Raji (cell line): ENCODE measurements around the gene SNCAIP.

ENCODE experiments used
- POLR2A ChIP-seq: IDR thresholded peaks from 2 replicates; pipeline ENCODE4 v1.6.1; 2011; ENCODE audit warnings: low read depth, low read length, control low read depth; ENCODE audit not compliant: insufficient read depth

SNCAIP gene

DNA sequence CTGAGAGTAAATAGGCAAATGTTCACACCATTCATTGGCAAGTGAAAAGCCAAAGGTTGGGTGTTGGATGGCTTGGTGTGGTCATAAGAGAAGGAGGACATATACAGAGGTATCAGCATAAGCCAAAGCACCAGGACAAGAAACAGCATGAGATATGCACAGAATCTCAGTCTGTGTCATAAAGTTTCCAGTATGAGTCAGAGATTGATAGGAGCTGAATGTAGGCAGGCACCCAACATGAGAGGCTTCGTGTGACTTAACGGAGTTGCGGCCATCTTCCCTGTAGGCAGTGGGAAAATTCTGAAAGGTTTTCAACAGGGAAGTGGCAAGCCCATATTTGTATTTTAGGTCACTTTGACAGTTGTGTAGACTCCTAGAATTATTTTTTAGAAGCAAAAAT, 54.5 kb downstream of the SNCAIP start:
- TF ChIP-seq POLR2A = no peak

DNA sequence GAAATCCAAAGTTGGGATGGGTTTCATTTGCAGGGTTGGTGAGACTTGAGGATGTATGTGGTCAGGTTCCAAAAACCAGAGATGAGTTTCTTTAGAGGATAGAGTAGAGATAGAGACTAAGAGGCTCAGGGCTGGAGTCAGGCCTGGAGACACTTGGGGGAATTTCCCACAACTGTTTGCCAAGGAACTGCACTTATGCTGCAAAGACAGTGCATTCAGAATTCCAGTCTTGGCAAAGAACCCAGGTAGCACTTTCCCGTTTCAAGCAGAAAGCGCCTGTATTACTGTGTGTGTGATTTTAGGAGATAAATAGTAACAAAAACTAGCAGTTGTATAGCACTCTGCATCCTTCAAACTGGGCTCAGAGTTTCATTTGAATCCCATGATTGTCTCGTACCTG, 55.4 kb downstream of the SNCAIP start:
- no peak for TF ChIP-seq POLR2A

DNA sequence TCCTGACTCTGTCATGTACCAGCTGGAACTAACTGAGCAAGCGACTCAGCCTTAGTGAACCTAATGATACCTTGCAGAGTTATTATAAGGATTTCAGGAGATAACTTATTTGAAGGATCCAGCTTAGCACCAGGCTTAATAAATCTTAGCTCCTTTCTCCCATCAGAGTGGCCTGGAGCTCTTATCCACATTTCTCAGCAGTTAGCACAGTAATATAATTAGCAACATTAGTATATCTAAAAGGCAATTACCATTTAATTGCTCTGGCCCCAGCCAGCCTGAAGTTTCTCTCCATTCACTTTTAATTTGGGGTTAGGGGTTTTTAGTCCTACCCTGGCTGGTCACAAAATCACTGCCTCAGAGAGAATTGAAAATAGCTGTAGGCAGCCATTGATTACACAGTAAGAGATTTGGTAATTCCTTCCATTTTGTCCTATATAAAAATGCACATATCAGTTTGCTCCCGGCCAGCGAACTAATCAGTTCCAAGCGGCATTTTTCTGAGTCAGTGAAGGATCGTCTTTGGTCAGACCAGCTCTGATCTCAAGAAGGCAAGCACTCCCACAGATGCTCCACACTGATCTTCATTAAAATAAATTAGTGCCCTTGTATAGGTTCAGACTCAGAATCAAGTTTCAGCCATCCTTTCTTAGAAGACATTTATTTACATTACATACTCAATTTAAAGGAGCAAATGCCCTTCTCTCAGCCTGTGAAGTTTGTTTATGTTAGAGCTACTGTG, 56.6 kb downstream of the SNCAIP start:
- no peak for TF ChIP-seq POLR2A

DNA sequence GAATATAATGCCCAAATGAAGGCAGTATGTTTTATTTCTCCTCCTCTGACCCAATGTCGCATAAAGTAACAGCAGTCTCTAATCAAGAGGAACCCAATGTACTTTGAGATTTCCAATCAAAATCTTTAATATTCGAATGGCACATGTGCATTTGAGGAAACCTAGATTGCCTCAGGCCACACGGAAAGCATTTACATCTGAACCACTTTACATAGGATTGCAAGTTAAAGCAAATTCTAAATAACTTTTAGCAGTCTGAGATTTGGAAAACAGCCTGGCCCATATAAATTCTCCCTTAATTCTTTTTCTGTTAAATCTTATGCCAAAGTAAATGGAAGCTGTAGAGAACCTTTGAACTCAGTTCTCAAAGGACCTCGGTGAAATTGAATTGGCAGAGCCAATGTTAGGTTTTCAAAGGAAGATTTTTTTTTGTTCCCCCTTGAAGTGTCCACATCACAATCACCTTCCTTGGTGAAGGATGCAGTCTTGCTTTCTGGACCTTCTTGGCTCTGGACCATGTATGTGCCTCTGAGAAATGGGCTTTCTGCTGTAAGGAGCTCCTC, 57.3 kb downstream of the SNCAIP start:
- TF ChIP-seq POLR2A = no peak

DNA sequence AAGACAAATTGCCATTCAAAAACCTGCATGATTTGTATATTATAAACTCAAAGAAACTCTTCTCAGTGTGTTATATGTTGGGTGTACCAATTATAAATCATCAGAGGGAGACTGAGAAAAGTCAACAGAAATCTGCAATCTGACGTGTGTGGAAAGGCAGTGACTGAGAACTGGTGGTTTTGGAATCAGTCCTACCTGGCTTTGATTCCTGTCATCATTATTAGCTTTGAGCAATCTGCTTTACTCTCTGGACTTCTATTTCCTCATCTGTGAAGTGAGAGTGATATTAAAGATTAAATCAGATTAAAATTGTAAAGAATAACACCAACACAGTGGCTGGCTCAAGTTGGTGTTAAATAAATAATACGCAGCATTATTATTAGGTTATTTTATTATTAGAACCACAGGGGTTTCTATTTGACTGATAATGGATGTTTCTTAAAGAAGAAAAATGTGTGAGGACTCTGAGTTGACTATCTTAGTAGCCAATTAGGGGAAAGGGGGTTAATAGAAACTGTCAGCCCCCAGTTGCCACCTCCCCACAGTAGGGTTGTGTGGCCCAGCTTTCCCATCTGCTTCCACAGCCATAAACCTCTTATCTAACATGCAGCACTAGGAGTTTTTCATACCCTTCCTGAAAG, 59.6 kb downstream of the SNCAIP start:
- no peak for TF ChIP-seq POLR2A

DNA sequence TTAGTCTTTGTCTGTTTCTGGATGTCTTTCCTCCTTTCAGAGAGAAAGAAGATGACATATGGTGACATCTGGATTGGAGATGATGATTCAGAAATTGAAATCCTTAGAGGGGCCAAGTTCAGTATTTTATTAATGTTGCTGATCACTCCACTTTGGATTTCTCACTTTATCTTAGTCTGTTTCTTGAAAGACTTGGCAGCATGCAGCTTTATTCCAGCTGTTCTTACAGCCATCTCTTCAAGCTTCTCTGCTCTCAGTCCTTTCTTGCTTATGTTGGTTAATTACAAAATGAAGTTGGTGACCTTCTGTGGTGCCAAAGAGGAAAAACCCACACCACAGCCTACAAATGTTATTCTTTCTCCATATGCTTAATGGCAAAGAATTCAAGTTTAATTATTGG, 62.1 kb downstream of the SNCAIP start:
- TF ChIP-seq POLR2A = no peak

DNA sequence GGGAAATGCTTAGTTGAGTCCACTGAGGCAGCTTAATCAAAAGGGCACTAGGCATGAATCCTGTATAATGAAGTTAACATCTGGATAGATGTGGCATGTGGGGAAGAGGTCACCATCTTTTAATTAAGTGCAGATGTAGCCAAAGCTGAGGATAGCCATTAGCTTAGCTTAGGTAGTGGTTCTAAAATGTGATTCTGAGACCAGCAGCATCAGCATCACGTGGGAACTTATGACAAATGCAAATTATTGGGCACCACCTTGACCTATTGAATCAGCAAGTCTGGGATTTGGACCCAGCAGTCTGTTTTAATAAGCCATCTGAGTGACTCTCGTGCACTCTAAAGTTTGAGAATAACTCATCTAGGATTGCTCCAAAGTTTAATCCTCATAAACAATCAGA, 63.8 kb downstream of the SNCAIP start:
- TF ChIP-seq POLR2A = no peak

DNA sequence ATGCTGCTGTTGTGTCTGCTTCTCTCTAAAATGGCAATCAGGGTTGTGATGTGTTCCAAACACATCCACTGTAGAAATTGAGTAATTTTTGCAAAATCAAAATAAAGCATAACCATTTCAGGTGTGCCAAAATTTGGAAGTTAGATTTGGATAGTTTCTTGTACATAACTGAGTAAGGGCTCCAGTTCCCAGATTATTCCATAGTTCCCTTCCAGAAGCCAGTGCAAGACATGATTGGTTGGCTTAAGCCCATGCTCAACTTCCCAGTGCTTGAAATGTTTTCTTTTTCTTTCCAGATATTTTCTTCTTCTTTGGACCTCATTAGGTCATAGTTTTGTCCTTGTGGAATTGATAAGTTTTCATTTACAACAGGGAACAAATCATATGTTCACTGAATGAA, 64.2 kb downstream of the SNCAIP start:
- no peak for TF ChIP-seq POLR2A

DNA sequence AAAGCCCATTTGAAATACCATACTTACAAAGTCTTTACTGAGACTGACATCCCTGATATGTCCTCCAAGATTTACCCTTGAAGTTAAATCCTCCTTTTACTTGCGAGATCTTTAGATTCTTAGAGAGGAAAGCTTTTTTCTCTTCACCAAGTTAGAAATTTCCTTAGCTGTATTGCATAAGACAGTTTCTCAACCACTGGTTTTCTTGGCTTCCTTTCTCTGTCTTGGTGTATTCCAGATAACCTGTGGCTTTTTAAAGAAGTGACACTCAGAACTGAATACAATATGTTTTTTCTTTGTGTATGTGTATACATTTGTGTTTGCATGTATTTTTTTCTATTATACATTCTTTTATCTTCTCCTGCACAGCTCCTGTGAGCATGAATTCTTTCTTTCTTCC, 65.0 kb downstream of the SNCAIP start:
- no peak for TF ChIP-seq POLR2A

DNA sequence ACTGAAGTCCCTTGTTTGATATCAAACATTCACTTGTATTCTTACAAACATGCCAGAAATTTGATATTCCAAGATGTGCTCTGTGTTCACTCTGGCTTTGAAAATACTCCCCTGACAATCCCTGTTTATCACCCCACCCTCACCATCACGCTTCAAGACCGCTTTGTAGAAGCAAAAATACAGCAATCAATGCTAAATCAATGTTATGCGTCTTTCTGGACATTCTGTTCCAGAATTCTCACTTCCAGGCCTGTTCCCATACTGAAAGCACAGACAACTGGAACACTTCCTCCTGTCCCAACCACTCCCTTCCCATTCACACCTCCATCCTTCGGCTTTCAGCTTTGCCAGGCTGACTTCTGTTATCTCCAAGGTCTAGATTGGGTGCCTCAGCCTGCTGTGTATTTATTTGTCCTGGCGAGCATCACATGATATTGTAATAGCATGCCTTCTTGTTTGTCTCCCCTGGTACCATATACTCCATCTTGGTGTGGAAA, 72.8 kb downstream of the SNCAIP start:
- no peak for TF ChIP-seq POLR2A

DNA sequence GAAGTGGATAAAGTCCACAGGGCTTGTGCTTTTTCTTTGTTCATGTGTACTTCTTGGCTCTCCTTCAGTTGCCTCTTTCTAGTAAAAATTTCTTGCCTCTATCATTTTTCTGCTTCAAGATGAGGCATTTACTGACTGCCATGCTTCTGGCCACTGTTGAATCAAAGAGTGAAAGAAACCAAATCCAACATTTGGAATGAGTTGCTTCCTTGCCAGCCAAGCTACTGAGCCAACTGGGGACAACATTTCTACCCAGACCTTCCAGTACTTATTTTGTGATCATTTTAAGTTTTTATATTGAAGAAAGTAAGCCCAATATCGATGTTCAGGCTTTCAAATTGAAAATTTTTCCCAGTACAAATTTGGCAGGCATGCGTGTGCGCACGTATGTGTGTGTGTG, 73.2 kb downstream of the SNCAIP start:
- no peak for TF ChIP-seq POLR2A

DNA sequence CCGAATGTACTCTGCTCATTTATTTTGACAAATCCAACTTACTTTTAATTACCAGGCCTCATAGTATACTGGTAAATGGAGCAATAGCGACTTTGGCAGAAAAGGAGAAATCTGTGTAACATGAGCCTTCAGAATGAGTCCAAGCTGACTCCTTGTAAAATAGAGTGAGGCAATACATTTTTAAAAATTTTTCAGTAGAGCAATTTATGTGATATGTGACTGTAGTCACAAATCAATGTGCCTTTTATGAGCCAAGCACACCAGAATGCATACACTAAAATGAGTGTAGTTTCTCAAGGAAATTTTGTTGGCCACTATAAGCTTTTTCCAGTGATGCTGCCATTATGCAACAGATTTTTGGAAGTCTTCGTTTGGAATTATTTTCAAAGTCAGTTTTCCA, 73.8 kb downstream of the SNCAIP start:
- no peak for TF ChIP-seq POLR2A

DNA sequence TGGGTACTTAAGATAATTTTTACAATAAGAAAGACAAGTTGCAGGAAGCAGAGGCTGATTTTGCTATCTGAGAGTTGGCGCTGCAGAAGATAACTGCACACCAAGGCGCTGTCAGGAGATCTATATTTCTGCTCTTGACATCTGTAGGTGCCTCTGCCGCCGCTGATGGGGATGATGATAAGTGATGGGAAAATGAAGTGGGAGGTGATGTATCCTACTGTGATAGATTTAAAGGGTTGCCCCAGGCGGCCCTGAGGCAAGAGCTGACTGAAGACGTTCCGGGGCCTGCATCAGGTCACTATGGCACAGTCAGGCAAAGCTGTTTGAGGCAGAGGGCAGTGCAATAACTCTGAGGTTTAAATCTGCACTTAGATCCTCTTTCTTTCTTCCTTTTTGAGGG, 78.1 kb downstream of the SNCAIP start:
- TF ChIP-seq POLR2A = no peak

DNA sequence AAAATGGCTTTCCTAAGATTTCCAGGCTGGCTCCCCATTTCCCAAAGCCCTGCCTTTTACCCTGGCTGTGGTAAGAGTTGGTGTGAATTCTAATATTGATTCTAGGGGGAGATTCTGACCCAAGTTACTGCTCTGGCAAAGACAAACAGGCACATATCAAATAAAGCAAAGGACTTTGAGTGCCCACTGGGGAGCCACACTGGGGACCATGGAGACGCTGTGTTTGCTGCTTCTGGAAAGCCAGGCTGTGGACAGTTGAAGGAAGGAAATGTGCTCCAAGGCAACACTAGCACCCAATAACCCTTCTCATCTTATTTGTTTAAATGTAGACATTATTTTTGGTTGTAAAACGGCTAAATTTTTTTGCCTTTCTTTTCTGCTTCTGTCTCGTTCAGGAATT, 78.7 kb downstream of the SNCAIP start:
- no peak for TF ChIP-seq POLR2A

DNA sequence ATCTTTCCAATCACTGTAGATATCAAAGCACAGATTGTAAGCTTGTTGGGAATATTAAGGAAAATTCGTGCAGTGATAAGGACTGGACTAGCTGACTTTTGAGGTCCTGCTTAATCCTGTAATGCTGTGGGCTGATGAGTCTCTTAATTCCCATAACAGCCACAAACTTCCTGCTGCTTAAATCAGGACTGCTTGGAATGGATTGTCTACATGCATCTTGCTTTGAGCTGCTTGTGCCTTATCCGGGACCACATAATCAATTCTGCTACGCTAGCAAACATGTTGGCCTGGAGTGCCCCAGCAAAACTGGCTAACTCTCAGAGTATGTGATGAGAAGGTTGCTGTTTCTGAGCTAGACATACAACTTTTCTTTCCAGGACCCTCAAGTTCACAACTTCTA, 79.6 kb downstream of the SNCAIP start:
- no peak for TF ChIP-seq POLR2A

DNA sequence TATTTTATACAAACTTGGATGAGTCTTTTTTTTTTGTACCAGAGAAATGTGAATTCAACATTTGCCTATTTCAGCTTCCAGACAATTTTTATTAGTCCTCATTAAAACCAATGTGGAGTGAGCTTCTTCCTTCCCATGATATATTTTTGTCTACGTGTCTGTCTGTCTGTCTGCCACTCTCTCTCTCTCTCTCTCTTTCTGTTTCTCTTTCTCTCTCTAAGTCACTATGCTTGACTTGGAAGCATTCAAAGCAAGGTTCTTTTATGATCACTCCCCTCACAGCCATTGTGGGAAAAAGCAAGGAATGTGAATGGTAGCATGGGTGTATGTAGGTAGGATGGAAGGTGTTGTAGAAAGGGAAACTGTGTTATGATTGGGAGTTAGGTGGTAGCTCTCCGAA, 80.2 kb downstream of the SNCAIP start:
- TF ChIP-seq POLR2A = no peak
